Measurements from ENCODE around the gene OR4D2. TPM values are rescaled to one million over a fixed set of nuclear protein-coding genes. Genes with fewer than 3 reads are reported as not detected.

The OR4D2 gene
- total RNA-seq (not detected), polyA plus RNA-seq (ENCODE audit: insufficient read depth, low read depth, low replicate concordance) (not detected)
- long read RNA-seq, donor 1: 0 reads
- long read RNA-seq, donor 2: 0 reads
- long read RNA-seq, donor 3: 0 reads
- long read RNA-seq, donor 4: 0 reads
- long read RNA-seq, donor 5: 0 reads
- long read RNA-seq, donor 6: 0 reads
- long read RNA-seq, donor 7: 0 reads
- long read RNA-seq, donor 8, partial matches to known transcripts: 0 of 1 reads
- long read RNA-seq, donor 8, other reads (novel, unspliced or antisense): 0 of 1 reads
- long read RNA-seq, donor 9: 0 reads
- long read RNA-seq, donor 10: 0 reads

DNA sequence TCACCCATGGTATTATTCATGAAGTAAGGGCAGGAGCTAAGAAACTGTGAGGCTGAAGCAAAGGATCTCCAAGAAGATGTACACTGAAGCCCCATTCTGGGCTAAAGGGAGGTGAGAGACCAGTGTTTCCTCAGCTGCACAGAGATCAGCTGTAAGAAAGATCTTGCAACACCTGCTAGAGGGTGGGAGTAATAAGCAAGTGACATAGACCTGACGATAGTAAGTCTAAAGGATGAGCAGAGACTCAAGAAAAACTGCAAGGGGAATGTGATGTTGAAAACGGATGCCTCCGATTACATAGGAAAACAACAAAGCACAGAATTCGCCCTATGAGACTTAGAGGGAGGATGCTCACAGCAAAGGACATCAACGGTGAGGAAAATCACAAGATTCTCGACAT, at the start of gene OR4D2:
OR4D2 (plus strand) TSS at position 301 of the 400 bp plus-strand sequence. CDS start 2,674 bp downstream, outside the sequence.
- Histone ChIP-seq H3K27ac (ENCODE audit: low read depth in 2 of 2, low read length in 2 of 2) (no peak within 1 kb of the TSS), H3K36me3 (ENCODE audit: control insufficient read depth in 2 of 3, insufficient read depth in 3 of 3, low read length in 3 of 3) (no peaks in the 10 kb centered on the region), H3K9ac (ENCODE audit: low read length in 3 of 3) (no peak within 1 kb of the TSS), H3K4me1 (ENCODE audit: control insufficient read depth in 2 of 3, insufficient read depth in 2 of 3, low read depth in 1 of 3, low read length in 3 of 3) (no peaks in the 10 kb centered on the region), H3K9me3 (ENCODE audit: control insufficient read depth in 2 of 3, insufficient read depth in 1 of 3, low read length in 3 of 3) (no peaks in the 10 kb centered on the region), H3K27me3 (ENCODE audit: control insufficient read depth, insufficient read depth, low read length) (no peaks in the 10 kb centered on the region), H3K4me3 (ENCODE audit: low read length in 3 of 3) (no peak within 1 kb of the TSS)
- intact Hi-C loops (cut with DNase I): no loop called here
- no peak for DNase-seq
- TF ChIP-seq, protein P1, sequence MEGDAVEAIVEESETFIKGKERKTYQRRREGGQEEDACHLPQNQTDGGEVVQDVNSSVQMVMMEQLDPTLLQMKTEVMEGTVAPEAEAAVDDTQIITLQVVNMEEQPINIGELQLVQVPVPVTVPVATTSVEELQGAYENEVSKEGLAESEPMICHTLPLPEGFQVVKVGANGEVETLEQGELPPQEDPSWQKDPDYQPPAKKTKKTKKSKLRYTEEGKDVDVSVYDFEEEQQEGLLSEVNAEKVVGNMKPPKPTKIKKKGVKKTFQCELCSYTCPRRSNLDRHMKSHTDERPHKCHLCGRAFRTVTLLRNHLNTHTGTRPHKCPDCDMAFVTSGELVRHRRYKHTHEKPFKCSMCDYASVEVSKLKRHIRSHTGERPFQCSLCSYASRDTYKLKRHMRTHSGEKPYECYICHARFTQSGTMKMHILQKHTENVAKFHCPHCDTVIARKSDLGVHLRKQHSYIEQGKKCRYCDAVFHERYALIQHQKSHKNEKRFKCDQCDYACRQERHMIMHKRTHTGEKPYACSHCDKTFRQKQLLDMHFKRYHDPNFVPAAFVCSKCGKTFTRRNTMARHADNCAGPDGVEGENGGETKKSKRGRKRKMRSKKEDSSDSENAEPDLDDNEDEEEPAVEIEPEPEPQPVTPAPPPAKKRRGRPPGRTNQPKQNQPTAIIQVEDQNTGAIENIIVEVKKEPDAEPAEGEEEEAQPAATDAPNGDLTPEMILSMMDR (IDR thresholded peaks at IDR 0.05; ENCODE audit: borderline replicate concordance, extremely low read depth, insufficient read depth): no peak
- no peak for FAIRE-seq

DNA sequence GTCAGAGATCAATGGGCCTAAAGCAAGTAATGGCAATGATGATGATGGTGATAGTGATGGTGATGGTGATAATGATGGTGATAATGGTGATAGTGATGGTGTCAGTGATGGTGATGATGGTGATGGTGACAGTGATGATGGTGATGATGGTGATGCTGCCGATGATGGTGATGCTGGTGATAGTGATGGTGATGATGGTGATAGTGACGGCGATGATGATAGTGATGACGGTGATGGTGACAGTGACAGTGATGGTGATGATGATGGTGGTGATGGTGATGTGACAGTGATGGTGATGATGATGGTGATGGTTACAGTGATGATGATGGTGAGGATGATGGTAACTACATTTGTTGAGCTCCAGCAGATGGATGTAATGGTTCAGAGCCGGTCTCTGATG, 49.4 kb upstream of the OR4D2 start:
- no peak overlapping the region for H3K27ac ChIP-seq (ENCODE audit: low read depth in 2 of 2, low read length in 2 of 2)
- DNase-seq (no peak), FAIRE-seq (no peak)
- H3K9ac ChIP-seq (ENCODE audit: low read length in 3 of 3): no peak overlapping the region
- H3K4me3 ChIP-seq (ENCODE audit: low read length in 3 of 3): no peak overlapping the region
- H3K4me1 ChIP-seq (ENCODE audit: control insufficient read depth in 2 of 3, insufficient read depth in 2 of 3, low read depth in 1 of 3, low read length in 3 of 3): peaks cover 0 to 2% (median 0%) of the 10 kb centered on the region in 3 donors
- H3K9me3 ChIP-seq (ENCODE audit: control insufficient read depth in 2 of 3, insufficient read depth in 1 of 3, low read length in 3 of 3): peaks cover 0 to 2% (median 0%) of the 10 kb centered on the region in 3 donors
- H3K27me3 ChIP-seq (ENCODE audit: control insufficient read depth, insufficient read depth, low read length): no peaks in the 10 kb centered on the region
- intact Hi-C loops (cut with DNase I): loop anchor here (10.0 kb wide), 1 partner anchor 263 kb away; the partner anchor contains the start of gene MRPS23
- TF ChIP-seq, protein P1 (IDR thresholded peaks at IDR 0.05; ENCODE audit: borderline replicate concordance, extremely low read depth, insufficient read depth): no peak
- H3K36me3 ChIP-seq (ENCODE audit: control insufficient read depth in 2 of 3, insufficient read depth in 3 of 3, low read length in 3 of 3): no peaks in the 10 kb centered on the region

DNA sequence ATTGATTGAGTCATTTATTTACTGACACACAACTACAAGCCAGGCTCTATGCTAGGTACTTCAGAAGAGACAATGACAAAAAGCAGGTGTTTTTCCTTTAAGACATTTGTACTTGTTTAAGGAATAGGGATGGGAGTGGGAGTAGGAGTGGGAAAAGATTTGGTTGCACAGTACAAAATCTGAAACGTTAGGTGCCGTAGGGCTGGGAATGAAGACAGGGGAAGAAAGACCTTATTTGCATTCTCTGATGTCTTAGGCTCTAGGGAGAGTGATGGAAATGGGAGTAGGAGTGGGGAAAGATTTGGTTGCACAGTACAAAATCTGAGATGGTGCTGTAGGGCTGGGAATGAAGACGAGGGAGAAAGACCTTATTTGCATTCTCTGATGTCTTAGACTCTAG, 47.3 kb upstream of the OR4D2 start:
- Histone ChIP-seq H3K27ac (ENCODE audit: low read depth in 2 of 2, low read length in 2 of 2) (no peak overlapping the region), H3K4me3 (ENCODE audit: low read length in 3 of 3) (no peak overlapping the region), H3K36me3 (ENCODE audit: control insufficient read depth in 2 of 3, insufficient read depth in 3 of 3, low read length in 3 of 3) (no peaks in the 10 kb centered on the region), H3K9me3 (ENCODE audit: control insufficient read depth in 2 of 3, insufficient read depth in 1 of 3, low read length in 3 of 3) (peaks cover 0 to 2% (median 0%) of the 10 kb centered on the region in 3 donors), H3K4me1 (ENCODE audit: control insufficient read depth in 2 of 3, insufficient read depth in 2 of 3, low read depth in 1 of 3, low read length in 3 of 3) (no peaks in the 10 kb centered on the region), H3K9ac (ENCODE audit: low read length in 3 of 3) (no peak overlapping the region), H3K27me3 (ENCODE audit: control insufficient read depth, insufficient read depth, low read length) (no peaks in the 10 kb centered on the region)
- DNase-seq: no peak
- TF ChIP-seq, protein P1 (IDR thresholded peaks at IDR 0.05; ENCODE audit: borderline replicate concordance, extremely low read depth, insufficient read depth): no peak
- intact Hi-C loops (cut with DNase I): loop anchor here (10.0 kb wide), 1 partner anchor 265 kb away; the partner anchor contains the start of gene MRPS23
- no peak for FAIRE-seq
